Fibroblast of the aortic adventitia (primary cell): ENCODE data around the gene ZMYM4. TPM values are rescaled to one million over a fixed set of nuclear protein-coding genes. Genes with fewer than 3 reads are reported as not detected.

ENCODE experiments used
- DNase-seq: peaks from one replicate; pipeline ENCODE4 v3.0.0-alpha.2; 2010; ENCODE audit warnings: low read depth
- H3K4me3 ChIP-seq: 2 replicates; pipeline ENCODE4 v1.5.1; 2011; ENCODE audit warnings: low read depth, mild to moderate bottlenecking, control low read depth, low read length, moderate library complexity
- total RNA-seq: library from RNA; depleted of rRNA; stranded (reverse); fragments of >200 nt; gene quantifications from 2 replicates; pipeline ENCODE4 v1.2.3, GENCODE V29; 2012; ENCODE audit warnings: low replicate concordance
- TF ChIP-seq, protein P1 (sequence below): IDR thresholded peaks from 2 replicates; pipeline ENCODE4 v1.5.1; 2011; ENCODE audit warnings: mild to moderate bottlenecking, low read length, control low read depth, inconsistent platforms; ENCODE audit not compliant: insufficient read depth

The ZMYM4 gene
- total RNA-seq, 1 donor = 52.2 TPM

DNA sequence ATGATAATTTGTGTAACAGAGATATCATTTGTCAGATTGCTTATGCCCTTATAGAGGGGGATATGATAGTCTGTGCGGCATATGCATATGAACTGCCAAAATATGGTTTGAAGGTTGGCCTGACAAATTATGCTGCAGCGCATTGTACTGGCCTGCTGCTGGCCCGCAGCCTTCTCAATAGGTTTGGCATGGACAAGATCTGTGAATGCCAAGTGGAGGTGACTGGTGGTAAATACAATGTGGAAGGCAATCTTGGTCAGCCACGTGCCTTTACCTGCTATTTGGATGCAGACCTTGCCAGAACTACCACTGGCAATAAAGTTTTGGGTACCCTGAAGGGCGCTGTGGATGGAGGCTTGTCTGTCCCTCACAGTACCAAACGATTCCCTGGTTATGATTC is 82.4 kb downstream of the ZMYM4 start:
- DNase-seq = no peak
- TF ChIP-seq, protein P1, sequence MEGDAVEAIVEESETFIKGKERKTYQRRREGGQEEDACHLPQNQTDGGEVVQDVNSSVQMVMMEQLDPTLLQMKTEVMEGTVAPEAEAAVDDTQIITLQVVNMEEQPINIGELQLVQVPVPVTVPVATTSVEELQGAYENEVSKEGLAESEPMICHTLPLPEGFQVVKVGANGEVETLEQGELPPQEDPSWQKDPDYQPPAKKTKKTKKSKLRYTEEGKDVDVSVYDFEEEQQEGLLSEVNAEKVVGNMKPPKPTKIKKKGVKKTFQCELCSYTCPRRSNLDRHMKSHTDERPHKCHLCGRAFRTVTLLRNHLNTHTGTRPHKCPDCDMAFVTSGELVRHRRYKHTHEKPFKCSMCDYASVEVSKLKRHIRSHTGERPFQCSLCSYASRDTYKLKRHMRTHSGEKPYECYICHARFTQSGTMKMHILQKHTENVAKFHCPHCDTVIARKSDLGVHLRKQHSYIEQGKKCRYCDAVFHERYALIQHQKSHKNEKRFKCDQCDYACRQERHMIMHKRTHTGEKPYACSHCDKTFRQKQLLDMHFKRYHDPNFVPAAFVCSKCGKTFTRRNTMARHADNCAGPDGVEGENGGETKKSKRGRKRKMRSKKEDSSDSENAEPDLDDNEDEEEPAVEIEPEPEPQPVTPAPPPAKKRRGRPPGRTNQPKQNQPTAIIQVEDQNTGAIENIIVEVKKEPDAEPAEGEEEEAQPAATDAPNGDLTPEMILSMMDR = no peak
- H3K4me3 ChIP-seq = no peak overlapping the region

DNA sequence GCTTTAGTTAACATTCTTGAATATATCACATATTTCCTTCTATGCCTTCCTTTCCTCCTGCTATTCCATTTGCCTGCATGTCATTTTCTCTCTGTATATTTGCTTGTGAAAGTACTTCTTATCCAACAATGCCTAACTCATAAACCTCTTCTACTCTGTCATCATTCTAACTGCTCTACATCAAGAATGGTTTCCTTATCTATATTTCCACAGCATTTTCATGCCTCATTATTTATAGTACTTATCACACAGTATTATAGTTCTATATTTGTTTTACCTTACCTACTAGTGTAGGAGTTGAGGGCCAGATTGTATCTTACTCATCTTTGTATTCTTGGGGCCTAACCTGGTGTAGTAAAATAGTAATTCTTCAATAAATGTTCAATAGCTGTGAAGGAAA is 91.5 kb downstream of the ZMYM4 start:
- TF ChIP-seq, protein P1 = no peak
- no peak for DNase-seq
- H3K4me3 ChIP-seq = no peak overlapping the region

DNA sequence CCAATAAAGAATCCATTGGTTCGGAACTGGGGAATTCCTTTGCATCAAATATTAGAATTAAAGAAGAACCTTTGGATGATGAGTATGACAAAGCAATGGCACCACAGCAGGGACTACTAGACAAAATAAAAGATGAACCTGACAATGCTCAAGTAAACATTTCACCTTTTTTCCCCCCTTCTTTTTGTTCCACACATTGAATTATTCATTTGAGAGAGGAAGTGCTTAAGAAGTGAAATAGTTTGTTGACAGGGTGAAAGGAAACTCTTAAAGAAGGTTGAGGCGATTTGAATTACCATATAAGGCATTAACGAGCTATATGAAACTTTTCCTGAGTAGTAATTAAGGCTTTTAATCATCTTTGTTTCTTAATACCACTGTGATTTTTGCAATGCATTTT is 93.1 kb downstream of the ZMYM4 start:
- TF ChIP-seq, protein P1 = no peak

DNA sequence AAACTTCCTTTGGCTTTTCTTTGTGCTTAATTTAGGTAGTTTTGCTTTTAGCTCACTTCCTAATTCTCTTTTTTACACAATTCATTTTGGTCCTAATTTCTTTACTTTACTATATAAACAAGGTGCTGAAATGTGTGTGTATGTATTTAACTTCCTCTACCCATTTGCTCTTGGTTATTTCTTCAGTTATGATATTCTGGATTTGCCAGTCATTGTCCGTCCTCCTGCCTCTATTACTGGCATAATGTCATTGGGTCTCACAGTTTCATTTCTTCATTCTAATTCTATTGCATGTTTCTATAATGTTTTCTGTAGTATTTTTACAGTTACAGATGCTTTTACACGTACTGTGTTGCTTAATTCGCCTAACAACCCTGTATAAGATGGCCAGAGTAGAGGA is 96.2 kb downstream of the ZMYM4 start:
- DNase-seq = no peak
- no peak overlapping the region for H3K4me3 ChIP-seq
- TF ChIP-seq, protein P1 = no peak

More for the DNA sequence above, 93.1 kb downstream of the ZMYM4 start:
- no peak for DNase-seq
- no peak overlapping the region for H3K4me3 ChIP-seq

GRCh38 chr1:35367914-35368313 is 99.4 kb downstream of the ZMYM4 start:
- TF ChIP-seq, protein P1 = no peak
- DNase-seq = no peak

DNA sequence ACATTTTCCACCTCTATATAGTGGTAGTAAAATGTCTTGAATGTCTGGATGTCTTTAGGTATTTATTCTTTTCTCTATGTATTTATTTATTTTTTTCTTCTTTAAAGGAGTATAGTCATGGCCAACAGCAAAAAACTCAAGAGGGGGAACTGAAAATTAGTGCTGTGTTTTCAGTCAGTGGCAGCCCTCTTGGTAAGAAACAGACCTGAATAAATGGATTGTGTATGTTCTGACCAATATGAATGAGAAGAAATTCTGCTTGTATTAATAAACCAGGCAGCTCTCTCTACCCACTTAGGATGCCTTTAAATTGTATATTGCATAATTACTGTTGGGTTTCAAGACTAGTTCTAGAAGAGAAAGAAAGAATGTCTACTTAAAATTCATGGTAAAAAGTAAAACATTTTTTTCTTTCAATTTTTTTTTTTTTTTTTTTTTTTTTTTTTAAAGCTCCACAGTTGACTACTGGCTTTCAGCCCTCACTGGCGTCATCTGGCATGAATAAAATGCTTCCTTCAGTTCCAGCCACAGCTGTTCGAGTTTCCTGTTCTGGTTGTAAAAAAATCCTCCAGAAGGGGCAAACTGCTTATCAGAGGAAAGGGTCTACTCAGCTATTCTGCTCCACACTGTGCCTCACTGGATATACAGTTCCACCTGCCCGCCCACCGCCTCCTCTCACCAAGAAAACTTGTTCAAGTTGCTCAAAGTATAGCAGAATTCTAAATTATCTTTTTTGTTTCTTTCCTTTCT is 101.6 kb downstream of the ZMYM4 start:
- TF ChIP-seq, protein P1 = no peak
- no peak overlapping the region for H3K4me3 ChIP-seq
- DNase-seq = peak; percentile 89

More at GRCh38 chr1:35367914-35368313, 99.4 kb downstream of the ZMYM4 start:
- no peak overlapping the region for H3K4me3 ChIP-seq

DNA sequence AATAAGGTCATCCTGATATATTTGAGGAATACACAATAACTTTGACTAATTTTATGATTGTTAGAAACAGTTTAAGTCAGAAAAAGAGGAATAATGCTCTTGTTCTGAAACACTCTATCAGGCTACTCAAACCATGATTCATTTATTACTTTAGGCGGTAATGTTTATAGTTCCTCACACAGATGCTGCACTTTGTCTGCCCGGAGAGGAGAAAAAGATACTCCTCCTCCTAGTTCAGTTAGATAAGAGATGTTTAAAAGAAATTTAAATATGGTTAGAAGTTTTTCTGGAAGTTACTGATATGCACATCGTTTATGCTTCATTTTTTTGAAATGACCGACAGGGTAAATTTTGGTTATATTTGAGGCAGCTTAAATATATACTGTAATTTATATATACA is 103.0 kb downstream of the ZMYM4 start:
- H3K4me3 ChIP-seq = no peak overlapping the region
- no peak for DNase-seq
- TF ChIP-seq, protein P1 = no peak
